Ureter (tissue), 1 donor: Measurements from ENCODE around the gene MRPS27. TPM values are rescaled to one million over a fixed set of nuclear protein-coding genes. Genes with fewer than 3 reads are reported as not detected.
A peak's percentile ranks its signal among the peaks of the same experiment; 100 is the strongest.

Experiments used
- DNase-seq: peaks from one replicate; pipeline ENCODE4 v3.0.0-alpha.2; 2020; ENCODE audit warnings: low spot score
- total RNA-seq: library from RNA; stranded (reverse); gene quantifications from one replicate; pipeline ENCODE4 v1.2.4, GENCODE V29; 2023
- donor health status: DM: yes; HTN: yes; CAD: no.

MRPS27 gene
- total RNA-seq: 69.0 TPM

DNA sequence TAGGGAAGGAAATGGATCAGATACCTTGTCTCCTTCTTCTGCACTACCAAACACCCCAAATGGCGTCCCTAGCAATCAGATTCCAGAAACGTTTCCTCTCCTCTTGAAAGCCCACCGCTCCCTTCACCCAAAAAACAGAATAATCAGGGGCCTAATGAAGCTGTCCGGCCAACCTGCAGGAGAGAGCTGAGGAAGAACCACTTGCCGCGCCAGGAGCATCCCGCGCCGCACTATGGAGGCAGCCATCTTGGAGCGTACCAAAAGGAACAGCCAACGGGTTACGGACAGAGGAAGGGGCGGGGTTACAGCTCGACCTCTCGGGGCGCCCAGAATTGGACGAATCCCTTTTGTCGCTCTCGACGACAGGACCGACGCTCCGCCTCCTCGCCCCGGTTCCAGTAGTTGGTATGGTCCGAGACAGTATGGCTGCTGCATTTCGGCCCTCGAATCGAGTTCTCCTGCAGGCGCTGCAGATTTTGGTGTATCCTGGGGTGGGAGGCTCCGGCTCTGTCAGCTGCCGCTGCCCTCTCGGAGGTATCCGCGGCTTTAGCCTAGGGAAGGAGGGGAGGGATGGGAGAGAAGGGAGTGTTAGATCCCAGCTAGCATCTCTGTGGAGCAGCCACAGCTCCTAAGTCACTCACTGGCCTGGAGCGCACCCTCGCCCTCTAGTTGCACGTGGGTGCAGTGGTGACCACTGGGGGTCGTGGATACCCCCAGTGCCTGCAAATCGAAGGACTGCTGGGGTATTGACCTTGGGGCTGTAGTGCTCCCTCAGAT, at the start of gene MRPS27, which contains the start of gene PTCD2:
Gene MRPS27 (minus strand): TSS at position 265 of the 777 bp plus-strand sequence. CDS start 19 bp downstream, at position 246.
Gene PTCD2 (plus strand): TSS at position 398 of the 777 bp plus-strand sequence. CDS start 10 bp downstream, at position 408.
- peak; percentile 97 for DNase-seq

DNA sequence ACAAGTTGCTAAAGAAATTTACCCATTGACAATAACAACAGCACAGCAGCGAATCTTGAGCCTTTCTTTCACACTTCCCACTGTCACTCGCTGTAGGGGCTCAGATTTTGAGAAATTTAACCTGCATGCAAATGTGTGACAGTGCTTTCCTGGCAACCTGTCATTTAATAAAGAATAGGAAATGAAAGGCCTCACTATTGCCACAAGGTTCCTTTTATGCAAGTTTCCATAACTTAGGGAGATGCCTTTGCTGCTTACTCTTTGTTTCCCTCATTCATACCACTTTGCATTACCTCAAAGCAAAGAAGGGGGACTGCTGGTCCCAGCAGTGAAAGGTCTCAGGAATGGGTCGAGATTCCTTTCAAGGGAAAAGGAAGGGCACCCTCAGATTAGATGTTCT, 49.7 kb upstream of the MRPS27 start:
- no peak for DNase-seq

GRCh38 chr5:72369301-72369700, 49.3 kb upstream of the MRPS27 start:
- DNase-seq: no peak

- no peak for DNase-seq
Measured at GRCh38 chr5:72368271-72368670, 48.2 kb upstream of the MRPS27 start.

DNA sequence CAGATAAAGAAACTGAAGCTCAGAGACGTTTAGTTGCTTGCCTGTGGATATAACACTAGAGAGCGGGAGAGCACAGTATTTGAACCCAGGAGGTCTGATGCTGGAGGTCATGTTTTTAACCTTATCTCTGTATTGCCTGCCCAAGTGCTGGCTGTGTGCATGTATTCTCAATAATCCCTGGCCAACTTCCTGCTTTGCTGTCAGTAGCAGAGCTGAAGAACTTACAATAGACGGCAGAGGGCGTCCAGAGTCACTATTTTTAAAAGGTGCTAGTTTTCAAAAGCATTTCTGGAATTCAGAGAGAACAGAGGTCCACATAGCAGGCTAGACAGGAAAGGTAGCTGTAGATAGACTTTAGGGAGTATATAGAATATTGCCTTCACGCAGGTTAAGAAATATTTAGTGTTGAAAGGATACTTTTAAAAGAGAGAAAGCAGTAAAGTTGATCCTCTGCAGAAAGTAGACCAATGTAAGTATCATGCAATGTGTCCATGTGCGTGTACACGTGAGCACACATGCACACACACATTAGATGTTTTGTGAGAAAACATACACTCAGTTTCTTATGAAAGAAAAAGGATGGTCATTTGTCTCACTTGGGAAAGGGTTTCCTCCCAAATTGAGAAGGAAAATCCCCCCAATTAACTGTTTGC, 46.4 kb upstream of the MRPS27 start:
- peak; percentile 79 for DNase-seq

DNA sequence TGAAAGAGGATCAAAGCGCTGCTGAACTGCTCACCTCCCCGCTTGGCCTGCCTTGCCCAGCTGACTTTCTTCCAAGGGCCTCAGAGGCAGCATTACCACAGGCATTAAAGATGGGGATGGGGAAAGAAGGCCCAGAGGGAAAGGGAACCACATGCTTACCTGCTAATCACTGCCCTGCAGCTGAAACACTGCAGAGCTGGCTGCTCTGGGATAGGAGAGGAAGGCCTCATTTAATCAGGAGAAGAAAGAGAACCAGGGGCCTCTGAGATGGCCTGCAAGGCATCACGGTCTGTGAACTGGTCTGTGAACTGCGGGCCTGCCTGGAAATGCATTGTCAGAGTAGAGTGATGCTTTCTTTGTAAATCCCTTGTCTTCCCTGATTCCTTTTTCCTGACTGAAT, 44.9 kb upstream of the MRPS27 start:
- DNase-seq: no peak

GRCh38 chr5:72364171-72364570, 44.1 kb upstream of the MRPS27 start:
- no peak for DNase-seq

- no peak for DNase-seq
Measured at GRCh38 chr5:72363166-72363802, 43.2 kb upstream of the MRPS27 start.

DNA sequence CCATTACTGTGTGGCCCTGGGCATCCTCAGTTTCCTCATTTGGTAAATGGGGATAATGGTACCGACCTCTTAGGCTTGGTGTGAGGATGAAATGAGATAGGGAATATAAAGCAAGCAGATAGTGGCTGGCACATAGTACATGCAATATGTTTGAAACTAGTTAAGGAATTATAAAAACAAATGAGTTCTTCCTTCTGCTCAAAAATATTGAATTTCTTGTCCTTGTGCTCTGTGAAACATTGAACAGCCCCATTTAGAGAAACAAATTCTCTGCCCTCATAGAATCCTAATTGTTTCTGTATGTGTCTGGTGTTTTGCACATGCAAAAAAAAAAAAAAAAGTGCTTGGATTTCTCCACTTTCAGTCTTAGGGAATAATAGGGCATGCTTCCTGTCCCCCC, 39.8 kb upstream of the MRPS27 start:
- no peak for DNase-seq

GRCh38 chr5:72358925-72359324, 38.9 kb upstream of the MRPS27 start:
- no peak for DNase-seq

- DNase-seq: no peak
Measured at GRCh38 chr5:72356361-72356760, 36.3 kb upstream of the MRPS27 start.

DNA sequence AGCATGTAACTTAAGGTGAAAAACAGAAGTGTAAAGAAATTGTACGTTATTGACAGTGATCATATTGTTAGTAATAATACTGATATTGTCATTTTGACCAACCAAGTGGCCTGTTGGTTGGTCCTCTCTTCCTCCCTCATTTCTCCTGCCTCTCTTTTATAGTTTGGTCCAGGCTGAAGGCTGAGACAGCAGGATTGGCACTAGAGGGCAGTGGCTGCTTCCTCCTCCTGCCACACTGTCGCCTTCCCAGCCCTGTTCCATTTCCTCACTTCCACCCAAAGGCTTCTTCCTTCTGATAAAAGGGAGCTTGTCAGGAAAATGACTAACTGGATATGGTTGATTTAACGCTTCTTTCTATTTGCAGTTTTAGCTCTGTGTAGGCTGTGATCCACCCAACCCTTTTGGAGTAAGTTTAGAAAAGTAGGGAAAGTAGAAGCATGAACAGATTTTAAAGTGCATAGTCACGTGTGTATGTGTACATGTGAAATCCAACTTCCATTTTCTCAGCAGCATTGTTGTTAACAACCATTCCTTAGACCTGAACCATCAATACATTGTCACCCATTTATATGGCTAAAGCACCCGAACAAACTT, 35.8 kb upstream of the MRPS27 start:
- no peak for DNase-seq

DNA sequence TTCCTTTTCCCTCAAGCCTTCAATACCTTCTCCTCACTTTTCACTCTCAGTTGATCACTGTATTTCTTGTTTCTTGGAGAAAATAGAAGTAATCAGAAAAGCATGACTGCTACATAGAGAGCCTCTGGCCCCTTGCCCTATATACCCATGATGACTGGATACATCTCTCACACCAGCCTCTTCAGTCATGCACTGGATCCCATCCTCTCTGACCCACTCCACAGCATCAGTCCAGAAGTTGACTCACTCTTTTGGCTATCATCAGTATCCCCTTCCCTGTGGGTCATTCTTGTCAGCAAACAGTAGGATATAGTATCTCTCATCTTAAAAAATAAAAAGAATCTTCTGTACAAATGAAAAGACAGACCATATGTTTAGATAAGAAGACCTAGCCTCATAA, 33.0 kb upstream of the MRPS27 start:
- DNase-seq: no peak

GRCh38 chr5:72352616-72353015, 32.6 kb upstream of the MRPS27 start:
- no peak for DNase-seq

GRCh38 chr5:72351376-72351775, 31.3 kb upstream of the MRPS27 start:
- DNase-seq: no peak

DNA sequence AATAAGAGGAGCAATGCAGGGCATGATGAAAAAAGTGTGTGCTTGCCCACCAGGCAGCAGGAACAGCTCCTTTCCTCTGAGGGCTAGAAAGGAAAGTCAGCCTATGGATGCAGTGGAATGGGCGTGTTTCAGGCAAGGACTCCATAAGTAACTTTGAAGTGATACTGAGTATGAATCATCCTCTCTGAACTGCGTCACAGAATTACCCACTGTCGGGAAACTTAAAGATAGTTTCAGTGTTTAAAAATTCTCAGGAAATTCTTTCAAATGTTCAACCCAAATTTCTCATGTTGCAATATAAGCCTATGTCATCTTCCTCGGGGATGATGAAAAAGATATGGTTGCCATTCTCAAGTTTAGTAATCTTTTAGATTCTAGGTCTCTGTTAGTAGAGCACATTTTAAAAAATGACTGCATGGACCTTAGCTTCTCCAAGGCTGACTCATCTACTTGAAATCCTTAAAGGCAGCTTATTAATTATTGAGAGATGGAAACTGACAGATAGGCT, 27.8 kb upstream of the MRPS27 start:
- DNase-seq: no peak

- no peak for DNase-seq
Measured at GRCh38 chr5:72346398-72346797, 26.4 kb upstream of the MRPS27 start.

DNA sequence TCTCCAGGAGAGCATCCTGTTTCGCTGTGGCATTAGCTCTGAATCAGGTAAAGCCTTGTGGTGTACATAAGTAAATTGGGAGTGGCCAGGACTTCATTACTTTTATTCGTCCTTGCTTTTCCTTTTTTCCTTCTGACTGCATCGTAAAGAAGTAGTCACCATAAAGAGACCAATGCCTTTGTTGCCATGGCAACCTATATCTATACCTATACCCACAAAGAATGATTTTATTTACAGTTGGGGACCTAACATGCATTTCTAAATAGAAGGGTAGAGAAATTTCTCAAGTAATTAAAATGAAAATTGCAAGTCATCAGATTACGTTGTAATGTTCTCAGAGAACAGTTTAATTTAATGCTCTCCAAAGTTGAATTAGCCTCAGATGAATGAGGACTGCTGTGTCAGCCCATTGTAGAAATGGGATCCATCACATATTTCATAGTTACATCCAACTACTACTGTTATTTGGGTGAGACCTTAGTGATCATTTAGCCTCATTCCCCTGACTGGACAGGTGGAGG, 18.7 kb upstream of the MRPS27 start:
- DNase-seq: no peak

- DNase-seq: no peak
Measured at GRCh38 chr5:72337159-72337558, 17.1 kb upstream of the MRPS27 start.

GRCh38 chr5:72330712-72331111, 10.7 kb upstream of the MRPS27 start:
- no peak for DNase-seq

- DNase-seq: no peak
Measured at GRCh38 chr5:72328172-72328571, 8.1 kb upstream of the MRPS27 start.

GRCh38 chr5:72326306-72326649, 6.2 kb upstream of the MRPS27 start:
- no peak for DNase-seq
